Peyer's patch (tissue), 4 donors: Measurements from ENCODE around the gene ABCA2.

Source experiments
- POLR2A ChIP-seq, 2 donors: fragments of 450-650 bp; IDR thresholded peaks; one replicate each; pipeline ENCODE4 v1.5.1; 2017; ENCODE audit warnings: antibody characterized with exemption in 2 of 2, mild to moderate bottlenecking in 2 of 2, moderate library complexity in 2 of 2
- TF ChIP-seq, protein P1 (sequence below), 6 experiments: fragments of 450-650 bp in 4 of 6; fragments of 200-600 bp in 2 of 6; sonication (generic) in 1 of 6; IDR thresholded peaks; one replicate each; pipeline ENCODE4 v1.5.1; 2017 to 2019; ENCODE audit warnings: antibody characterized with exemption in 6 of 6, mild to moderate bottlenecking in 3 of 6, moderate library complexity in 1 of 6

DNA sequence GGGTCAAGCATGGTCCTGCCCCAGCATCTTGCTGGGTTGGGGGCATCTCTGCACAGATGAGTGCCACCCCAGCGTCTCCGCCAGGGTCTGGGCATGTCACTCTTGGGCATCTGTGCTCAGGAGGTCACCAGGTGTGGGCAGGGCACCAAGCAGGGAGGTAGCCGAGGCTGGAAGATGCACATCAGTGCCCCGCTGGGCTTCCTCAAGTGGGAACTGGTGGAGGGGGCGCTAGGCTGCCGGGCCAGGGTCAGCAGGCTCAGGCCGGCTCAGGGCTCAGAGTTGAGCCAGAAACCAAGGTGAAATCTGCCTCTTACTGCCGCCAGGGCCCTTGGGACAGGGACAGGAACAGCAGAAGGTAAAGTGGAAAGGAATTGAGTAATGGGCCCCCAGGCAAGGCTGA is 7.9 kb upstream of the ABCA2 start:
- TF ChIP-seq, protein P1, sequence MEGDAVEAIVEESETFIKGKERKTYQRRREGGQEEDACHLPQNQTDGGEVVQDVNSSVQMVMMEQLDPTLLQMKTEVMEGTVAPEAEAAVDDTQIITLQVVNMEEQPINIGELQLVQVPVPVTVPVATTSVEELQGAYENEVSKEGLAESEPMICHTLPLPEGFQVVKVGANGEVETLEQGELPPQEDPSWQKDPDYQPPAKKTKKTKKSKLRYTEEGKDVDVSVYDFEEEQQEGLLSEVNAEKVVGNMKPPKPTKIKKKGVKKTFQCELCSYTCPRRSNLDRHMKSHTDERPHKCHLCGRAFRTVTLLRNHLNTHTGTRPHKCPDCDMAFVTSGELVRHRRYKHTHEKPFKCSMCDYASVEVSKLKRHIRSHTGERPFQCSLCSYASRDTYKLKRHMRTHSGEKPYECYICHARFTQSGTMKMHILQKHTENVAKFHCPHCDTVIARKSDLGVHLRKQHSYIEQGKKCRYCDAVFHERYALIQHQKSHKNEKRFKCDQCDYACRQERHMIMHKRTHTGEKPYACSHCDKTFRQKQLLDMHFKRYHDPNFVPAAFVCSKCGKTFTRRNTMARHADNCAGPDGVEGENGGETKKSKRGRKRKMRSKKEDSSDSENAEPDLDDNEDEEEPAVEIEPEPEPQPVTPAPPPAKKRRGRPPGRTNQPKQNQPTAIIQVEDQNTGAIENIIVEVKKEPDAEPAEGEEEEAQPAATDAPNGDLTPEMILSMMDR (IDR thresholded peaks at IDR 0.05), result no peak
- no peak for TF ChIP-seq POLR2A (IDR thresholded peaks at IDR 0.05)
